Amniotic stem cell (primary cell): ENCODE measurements around the gene FLACC1.
"Not testable (repeated sequence)": the region's sequence is repeated elsewhere in the genome, so short reads cannot be mapped to it uniquely, and the experiment has no call there.

ENCODE experiments used
- DNase-seq: peaks from one replicate; lab custom pipeline; 2025; lab: John Stamatoyannopoulos, UW

Gene FLACC1

DNA sequence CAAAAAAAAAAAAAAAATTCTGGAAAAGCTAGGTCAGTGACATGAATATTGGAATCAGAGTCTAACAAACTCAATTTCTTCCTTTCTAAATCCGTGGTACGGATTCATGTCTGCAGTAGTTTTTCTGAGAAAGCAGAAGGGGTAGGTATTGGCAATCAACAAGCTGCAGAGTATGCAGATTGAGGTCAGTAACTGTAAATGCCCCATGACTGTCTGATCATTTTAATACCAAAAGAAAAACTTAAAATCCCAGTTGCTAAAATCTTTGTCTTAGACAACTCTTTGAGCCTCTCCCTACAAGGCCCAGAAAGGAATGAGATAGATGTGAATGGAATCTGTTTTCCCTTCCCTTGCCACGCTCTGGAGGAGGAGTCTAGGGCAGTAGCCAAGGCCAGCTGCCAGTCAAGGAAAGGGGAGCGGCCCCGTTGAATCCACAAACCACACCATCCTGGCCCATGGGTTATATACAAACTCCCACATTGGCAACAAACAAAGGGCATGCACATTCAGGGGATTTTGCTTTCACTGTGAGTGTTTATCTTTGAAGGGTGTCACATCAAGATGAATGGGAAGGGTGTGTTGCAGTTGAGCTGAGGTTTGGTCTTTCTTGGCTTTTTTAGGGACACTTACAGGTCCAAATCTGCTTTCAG, 102.9 kb downstream of the FLACC1 start:
- DNase-seq = no peak

DNA sequence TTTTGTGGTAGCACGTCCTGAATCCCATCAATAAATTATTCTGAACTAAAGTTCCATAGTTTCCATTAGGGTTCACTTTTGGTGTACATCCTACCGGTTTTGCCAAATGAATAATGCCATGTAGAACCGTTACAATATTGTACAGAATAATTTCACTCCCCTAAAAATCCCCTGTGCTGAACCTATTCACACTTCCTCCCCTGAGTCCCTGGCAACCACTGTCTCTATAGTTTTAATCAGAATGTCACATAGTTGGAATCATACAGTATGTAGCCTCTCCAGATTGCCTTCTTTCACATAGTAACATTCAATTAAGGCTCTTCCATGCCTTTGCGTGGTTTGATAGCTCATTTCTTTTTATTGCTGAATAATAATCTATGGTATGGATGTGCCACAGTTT, 106.4 kb downstream of the FLACC1 start:
- no peak for DNase-seq

DNA sequence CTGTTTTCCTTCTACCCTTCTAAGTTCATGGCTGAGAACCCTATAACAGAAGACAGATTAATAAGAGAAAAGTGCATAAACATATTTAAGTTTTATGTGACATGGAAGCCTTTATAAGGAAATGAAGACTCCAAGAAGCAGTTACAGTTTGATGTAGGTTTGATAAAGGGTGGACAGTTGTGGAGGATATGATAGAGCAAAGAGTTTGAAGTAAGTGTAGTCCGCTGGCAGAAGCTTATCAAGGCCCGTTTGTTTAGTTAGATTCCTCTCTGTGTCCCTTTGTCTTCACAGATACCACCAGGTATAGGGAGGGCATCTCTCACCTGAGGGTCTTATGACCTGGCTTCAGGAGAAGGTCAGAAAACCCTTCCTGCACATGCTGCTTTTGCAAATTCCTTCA, 107.3 kb downstream of the FLACC1 start:
- no peak for DNase-seq

- DNase-seq = no peak
Measured at GRCh38 chr2:201248288-201248844, 108.8 kb downstream of the FLACC1 start.

- no peak for DNase-seq
Measured at GRCh38 chr2:201246280-201246679, 110.9 kb downstream of the FLACC1 start.

GRCh38 chr2:201244829-201245228, 112.3 kb downstream of the FLACC1 start:
- DNase-seq = no peak

GRCh38 chr2:201242571-201243277, 114.4 kb downstream of the FLACC1 start:
- DNase-seq = no peak

DNA sequence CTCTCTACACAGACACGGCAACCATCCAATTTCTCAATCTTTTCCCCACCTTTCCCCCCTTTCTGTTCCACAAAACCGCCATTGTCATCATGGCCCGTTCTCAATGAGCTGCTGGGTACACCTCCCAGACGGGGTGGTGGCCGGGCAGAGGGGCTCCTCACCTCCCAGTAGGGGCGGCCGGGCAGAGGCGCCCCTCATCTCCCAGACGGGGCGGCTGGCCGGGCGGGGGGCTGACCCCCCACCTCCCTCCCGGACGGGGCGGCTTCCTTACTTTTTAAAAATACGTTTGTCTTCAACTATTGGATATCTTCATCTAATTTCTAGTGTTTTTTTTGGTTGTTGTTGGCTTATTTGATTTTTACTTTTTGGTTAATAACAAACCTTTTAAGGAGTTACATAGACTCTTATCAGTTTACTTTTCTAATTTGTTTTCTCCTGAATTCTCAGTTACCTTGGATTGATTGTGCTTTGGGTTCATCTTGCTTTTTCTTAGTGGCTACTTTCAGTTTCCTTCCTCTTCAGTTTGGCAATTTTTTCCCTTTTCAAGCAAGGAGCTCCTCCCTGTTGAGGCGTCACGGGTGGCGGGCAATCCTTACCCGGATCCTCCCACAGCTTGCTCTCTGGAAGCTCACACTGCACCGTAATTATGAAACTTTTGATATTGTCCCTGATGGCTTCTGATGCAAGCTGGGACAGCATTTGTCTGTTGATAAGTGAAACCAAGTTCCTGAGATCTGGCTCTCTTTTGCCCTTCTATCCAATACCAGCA, 117.8 kb downstream of the FLACC1 start:
- not testable (repeated sequence) for DNase-seq
